Measurements from ENCODE around the gene DPP8. TPM values are rescaled to one million over a fixed set of nuclear protein-coding genes. Genes with fewer than 3 reads are reported as not detected.

The DPP8 gene
- total RNA-seq, 1 donor from 2014 or later, result 62.8 TPM

- DNase-seq (ENCODE audit: low read depth, low spot score), result no peak
These were observed 91.2 kb downstream of the DPP8 start for GRCh38 chr15:65426216-65426853.

- no peak for DNase-seq (ENCODE audit: low read depth, low spot score)
These were observed 92.8 kb downstream of the DPP8 start for GRCh38 chr15:65424683-65425082.

- DNase-seq (ENCODE audit: low read depth, low spot score), result no peak
These were observed 93.4 kb downstream of the DPP8 start for GRCh38 chr15:65423976-65424679.

GRCh38 chr15:65423150-65423975 is 94.1 kb downstream of the DPP8 start:
- DNase-seq (ENCODE audit: low read depth, low spot score), result no peak

GRCh38 chr15:65421360-65422215 is 95.9 kb downstream of the DPP8 start:
- DNase-seq (ENCODE audit: low read depth, low spot score), result no peak

- no peak for DNase-seq (ENCODE audit: low read depth, low spot score)
These were observed 96.5 kb downstream of the DPP8 start for GRCh38 chr15:65420975-65421359.

GRCh38 chr15:65418596-65418995 is 98.9 kb downstream of the DPP8 start:
- DNase-seq (ENCODE audit: low read depth, low spot score), result no peak

GRCh38 chr15:65416845-65417416 is 100.6 kb downstream of the DPP8 start:
- DNase-seq (ENCODE audit: low read depth, low spot score), result no peak

- no peak for DNase-seq (ENCODE audit: low read depth, low spot score)
These were observed 102.5 kb downstream of the DPP8 start for GRCh38 chr15:65414841-65415621.

- DNase-seq (ENCODE audit: low read depth, low spot score), result no peak
These were observed 103.7 kb downstream of the DPP8 start for GRCh38 chr15:65413760-65414144.

- DNase-seq (ENCODE audit: low read depth, low spot score), result no peak
These were observed 104.3 kb downstream of the DPP8 start for GRCh38 chr15:65413051-65413759.

GRCh38 chr15:65412556-65412955 is 104.9 kb downstream of the DPP8 start:
- DNase-seq (ENCODE audit: low read depth, low spot score), result no peak

- no peak for DNase-seq (ENCODE audit: low read depth, low spot score)
These were observed 105.9 kb downstream of the DPP8 start for GRCh38 chr15:65411465-65412071.

GRCh38 chr15:65410972-65411371 is 106.5 kb downstream of the DPP8 start:
- no peak for DNase-seq (ENCODE audit: low read depth, low spot score)

GRCh38 chr15:65410036-65410435 is 107.5 kb downstream of the DPP8 start:
- DNase-seq (ENCODE audit: low read depth, low spot score), result no peak

GRCh38 chr15:65409036-65409631 is 108.4 kb downstream of the DPP8 start:
- DNase-seq (ENCODE audit: low read depth, low spot score), result no peak

GRCh38 chr15:65408324-65409035 is 109.0 kb downstream of the DPP8 start:
- no peak for DNase-seq (ENCODE audit: low read depth, low spot score)

GRCh38 chr15:65406424-65407000 is 111.0 kb downstream of the DPP8 start:
- DNase-seq (ENCODE audit: low read depth, low spot score), result no peak
